Measurements from ENCODE around the gene MSRB3.

Gene MSRB3

GRCh38 chr12:65300097-65300496, 21.6 kb downstream of the MSRB3 start:
- H3K36me3 ChIP-seq (ENCODE audit: insufficient read depth, low read length), result no peaks in the 10 kb centered on the region
- no peak overlapping the region for H2AFZ ChIP-seq (ENCODE audit: low read length)
- H3K9me2 ChIP-seq (replicated peaks; ENCODE audit: low read depth, low read length), result no peaks in the 10 kb centered on the region
- H3F3A ChIP-seq (ENCODE audit: low read depth), result no peaks in the 10 kb centered on the region
- H3K79me2 ChIP-seq (ENCODE audit: insufficient read depth, low read length), result peaks cover 95% of the 10 kb centered on the region
- H3K4me2 ChIP-seq (ENCODE audit: low read depth, low read length, poor library complexity, severe bottlenecking), result peak overlapping the region; percentile 36
- H3K4me3 ChIP-seq (ENCODE audit: low read length, poor library complexity, severe bottlenecking), result peak overlapping the region; percentile 9
- H4K20me1 ChIP-seq (ENCODE audit: insufficient read depth, low read length, poor library complexity, severe bottlenecking), result peaks cover 83% of the 10 kb centered on the region
- H3K4me1 ChIP-seq (ENCODE audit: insufficient read depth, low read length, poor library complexity, severe bottlenecking), result peaks cover 20% of the 10 kb centered on the region
- no peaks in the 10 kb centered on the region for H3K27me3 ChIP-seq (ENCODE audit: insufficient read depth, low read length, poor library complexity, severe bottlenecking)
- TF ChIP-seq CTCF (conservative IDR thresholded peaks at IDR 0.05; ENCODE audit: low read length) (no peak), EZH2phosphoT487 (IDR thresholded peaks at IDR 0.05; ENCODE audit: borderline replicate concordance) (no peak)
- H3K9me3 ChIP-seq (ENCODE audit: insufficient read depth, low read depth, low read length), result no peaks in the 10 kb centered on the region
- no peak overlapping the region for H3K9ac ChIP-seq (ENCODE audit: low read depth, low read length, poor library complexity, severe bottlenecking)

DNA sequence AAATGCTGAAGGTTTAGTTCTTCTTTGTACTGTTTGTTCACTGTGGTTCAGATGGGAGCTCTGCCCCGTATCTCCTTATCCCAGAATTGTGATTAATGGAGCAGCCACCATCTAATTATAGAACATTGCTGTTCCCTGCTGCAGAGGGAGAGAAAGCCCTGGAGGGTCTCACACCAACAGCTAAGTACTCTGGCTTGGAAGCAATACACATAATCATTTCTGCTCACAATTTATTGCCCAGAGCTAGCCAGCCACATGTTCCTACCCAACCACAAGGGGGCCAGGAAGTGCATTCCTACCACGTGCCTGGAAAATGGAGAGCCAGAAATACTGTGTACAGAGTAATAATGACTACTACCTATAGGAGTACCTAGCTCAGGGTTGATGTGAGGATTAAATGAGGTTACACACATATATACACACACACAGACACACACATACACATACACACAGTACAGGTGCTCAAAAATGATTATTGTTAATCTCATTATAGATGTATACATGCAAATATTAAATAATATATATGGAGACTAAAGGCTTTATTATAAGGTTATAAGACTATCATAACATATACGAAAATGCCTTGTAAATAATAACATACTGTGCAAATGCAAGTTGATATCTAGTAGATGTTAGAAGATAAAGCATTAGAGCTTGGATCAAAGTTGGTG, 22.3 kb downstream of the MSRB3 start:
- no peak for TF ChIP-seq EZH2phosphoT487 (IDR thresholded peaks at IDR 0.05; ENCODE audit: borderline replicate concordance)
- peak; percentile 37; the same call in 1 of the 2 replicates for TF ChIP-seq CTCF (conservative IDR thresholded peaks at IDR 0.05; ENCODE audit: low read length)
- Histone ChIP-seq H3K9me3 (ENCODE audit: insufficient read depth, low read depth, low read length) (no peaks in the 10 kb centered on the region), H3F3A (ENCODE audit: low read depth) (no peaks in the 10 kb centered on the region), H3K9ac (ENCODE audit: low read depth, low read length, poor library complexity, severe bottlenecking) (no peak overlapping the region), H3K4me1 (ENCODE audit: insufficient read depth, low read length, poor library complexity, severe bottlenecking) (peaks cover 20% of the 10 kb centered on the region), H4K20me1 (ENCODE audit: insufficient read depth, low read length, poor library complexity, severe bottlenecking) (peaks cover 83% of the 10 kb centered on the region), H3K79me2 (ENCODE audit: insufficient read depth, low read length) (peaks cover 95% of the 10 kb centered on the region), H3K4me2 (ENCODE audit: low read depth, low read length, poor library complexity, severe bottlenecking) (peak overlapping the region; percentile 36), H3K36me3 (ENCODE audit: insufficient read depth, low read length) (no peaks in the 10 kb centered on the region), H3K27me3 (ENCODE audit: insufficient read depth, low read length, poor library complexity, severe bottlenecking) (no peaks in the 10 kb centered on the region), H3K9me2 (replicated peaks; ENCODE audit: low read depth, low read length) (no peaks in the 10 kb centered on the region), H2AFZ (ENCODE audit: low read length) (no peak overlapping the region), H3K4me3 (ENCODE audit: low read length, poor library complexity, severe bottlenecking) (no peak overlapping the region)

- Histone ChIP-seq H3K4me3 (ENCODE audit: low read length, poor library complexity, severe bottlenecking) (no peak overlapping the region), H3K9me2 (replicated peaks; ENCODE audit: low read depth, low read length) (no peaks in the 10 kb centered on the region), H2AFZ (ENCODE audit: low read length) (no peak overlapping the region), H3K27me3 (ENCODE audit: insufficient read depth, low read length, poor library complexity, severe bottlenecking) (no peaks in the 10 kb centered on the region), H3K9ac (ENCODE audit: low read depth, low read length, poor library complexity, severe bottlenecking) (no peak overlapping the region), H4K20me1 (ENCODE audit: insufficient read depth, low read length, poor library complexity, severe bottlenecking) (peaks cover 80% of the 10 kb centered on the region), H3K4me1 (ENCODE audit: insufficient read depth, low read length, poor library complexity, severe bottlenecking) (peaks cover 39% of the 10 kb centered on the region), H3K79me2 (ENCODE audit: insufficient read depth, low read length) (peaks cover 90% of the 10 kb centered on the region), H3K9me3 (ENCODE audit: insufficient read depth, low read depth, low read length) (no peaks in the 10 kb centered on the region), H3K4me2 (ENCODE audit: low read depth, low read length, poor library complexity, severe bottlenecking) (no peak overlapping the region), H3F3A (ENCODE audit: low read depth) (peaks cover 2% of the 10 kb centered on the region; the same call in 1 of the 2 replicates), H3K36me3 (ENCODE audit: insufficient read depth, low read length) (no peaks in the 10 kb centered on the region)
- TF ChIP-seq CTCF (conservative IDR thresholded peaks at IDR 0.05; ENCODE audit: low read length) (no peak), EZH2phosphoT487 (IDR thresholded peaks at IDR 0.05; ENCODE audit: borderline replicate concordance) (no peak)
Observed at GRCh38 chr12:65302891-65303290, 24.4 kb downstream of the MSRB3 start.
